ENCODE measurements around the gene NFE2L2.
"Not testable (repeated sequence)": the region's sequence is repeated elsewhere in the genome, so short reads cannot be mapped to it uniquely, and the experiment has no call there.

GRCh38 chr2:177200419-177200818 is 64.1 kb downstream of the NFE2L2 start:
- not testable (repeated sequence) for TF ChIP-seq CTCF, EZH2phosphoT487 (IDR thresholded peaks at IDR 0.05; ENCODE audit: low read length)

Measured in MM.1S (cell line).